Activated CD8-positive, alpha-beta memory T cell treated with anti-CD3 and anti-CD28 coated beads, Interleukin-2, amount 50 U/mL, for 24 hours (primary cell): Measurements from ENCODE around the gene REG4.
"Not testable (repeated sequence)": the region's sequence is repeated elsewhere in the genome, so short reads cannot be mapped to it uniquely, and the experiment has no call there.

Experiments
- DNase-seq: peaks from one replicate; pipeline ENCODE4 v3.0.0-alpha.2; 2020; ENCODE audit errors: extremely low read depth

Gene REG4

DNA sequence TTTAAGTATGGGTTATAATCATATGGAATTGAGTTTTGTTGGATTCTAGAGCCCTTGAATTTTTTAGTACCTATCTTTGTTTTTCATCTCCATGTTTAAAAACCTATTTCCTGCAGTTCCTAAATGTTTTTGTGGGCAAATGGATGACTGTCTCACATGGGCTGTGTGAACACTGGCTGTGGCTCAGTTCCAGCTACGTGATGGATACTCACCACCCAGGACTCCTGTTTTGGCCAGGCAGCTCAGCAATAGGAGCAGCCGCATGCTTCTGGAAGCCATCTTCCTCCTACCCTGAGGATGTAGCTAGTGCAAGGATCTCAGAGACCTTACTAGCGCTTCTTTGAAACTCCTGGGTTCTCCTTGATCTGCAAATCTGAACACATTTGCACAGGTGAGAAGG lies 2.8 kb downstream of the REG4 start:
- no peak for DNase-seq

DNA sequence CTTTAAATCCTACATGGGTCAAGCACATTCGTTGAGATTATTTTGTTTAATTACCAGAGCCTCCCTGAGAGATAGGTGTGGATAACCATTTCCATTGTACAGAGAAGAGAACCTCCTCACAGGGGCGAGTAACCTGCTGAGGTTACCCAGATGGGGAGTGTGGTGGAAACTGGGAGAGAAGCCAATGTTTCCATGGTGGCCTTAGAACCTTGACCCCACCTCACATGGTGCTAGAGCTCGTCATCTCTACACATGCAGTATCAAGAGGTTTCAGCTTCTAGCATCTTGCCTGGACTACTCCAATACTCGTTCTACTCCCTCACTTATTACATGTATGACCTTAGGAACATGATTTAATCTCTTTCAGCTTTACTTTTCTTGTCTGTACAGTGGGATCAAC lies 4.8 kb downstream of the REG4 start:
- no peak for DNase-seq

DNA sequence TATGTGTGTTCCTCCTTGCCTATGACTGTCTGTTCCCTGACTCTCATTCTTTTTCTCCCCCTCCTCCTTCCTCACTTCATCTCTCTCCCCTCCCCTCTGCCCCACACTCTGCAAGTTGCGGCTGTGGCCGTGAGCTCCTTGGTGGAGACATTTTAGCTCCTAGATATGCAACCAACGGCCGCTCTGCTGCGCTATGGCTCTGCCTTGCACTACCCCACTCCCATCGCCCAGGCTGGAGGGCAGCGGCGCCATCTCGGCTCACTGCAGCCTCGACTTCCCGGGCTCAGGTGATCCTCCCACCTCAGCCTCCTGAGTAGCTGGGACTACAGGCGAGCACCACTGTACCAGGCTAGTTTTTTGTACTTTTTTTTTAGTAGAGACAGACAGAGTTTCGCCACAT lies 5.5 kb downstream of the REG4 start:
- DNase-seq: no peak

DNA sequence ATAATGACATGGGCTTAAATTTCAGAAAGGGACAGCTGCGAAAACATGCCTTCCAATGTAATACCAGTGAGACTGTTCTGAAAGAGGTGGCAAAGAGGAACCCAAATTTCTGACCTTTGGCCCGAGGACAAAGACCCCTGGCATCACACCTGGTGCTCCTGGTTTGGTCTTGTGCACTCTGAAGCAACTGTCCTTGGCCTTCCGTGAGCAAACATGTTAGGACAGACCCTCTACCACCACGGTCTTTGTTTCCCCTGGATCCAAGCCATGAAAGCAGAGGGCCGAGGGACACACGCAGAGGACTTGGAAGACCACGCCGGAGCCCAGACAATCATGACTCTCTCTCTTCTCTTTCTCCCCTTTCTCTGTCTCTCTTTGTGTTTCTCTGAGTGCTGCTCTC lies 6.0 kb downstream of the REG4 start:
- no peak for DNase-seq

DNA sequence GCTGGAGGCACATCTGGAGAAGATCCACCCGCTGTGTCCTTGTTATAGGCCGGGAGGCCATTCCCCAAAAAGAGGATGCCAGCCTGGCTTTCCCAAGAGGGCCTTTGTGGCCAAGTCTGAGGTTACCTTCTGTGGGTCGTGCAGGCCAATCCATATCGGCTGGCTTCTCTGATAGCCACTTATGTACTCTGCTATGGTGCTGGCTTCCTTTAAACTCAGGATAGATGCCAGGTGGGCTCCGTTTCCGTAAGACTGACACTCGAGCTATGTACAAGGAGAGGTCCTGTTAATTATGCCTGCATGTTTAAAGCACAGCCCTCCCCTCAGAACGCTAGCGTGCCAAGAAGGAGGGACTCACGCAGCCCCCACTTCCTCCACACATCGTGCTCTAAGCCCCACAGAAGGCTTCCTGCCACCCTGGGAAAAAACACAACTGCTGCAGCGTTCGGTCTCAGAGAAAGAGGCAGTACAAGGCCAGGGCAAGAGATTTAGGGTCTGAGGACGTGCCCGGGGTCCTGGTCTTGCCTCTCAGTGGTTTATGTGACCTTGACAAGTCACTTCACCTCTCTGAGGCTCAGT lies 11.6 kb downstream of the REG4 start:
- DNase-seq: no peak

DNA sequence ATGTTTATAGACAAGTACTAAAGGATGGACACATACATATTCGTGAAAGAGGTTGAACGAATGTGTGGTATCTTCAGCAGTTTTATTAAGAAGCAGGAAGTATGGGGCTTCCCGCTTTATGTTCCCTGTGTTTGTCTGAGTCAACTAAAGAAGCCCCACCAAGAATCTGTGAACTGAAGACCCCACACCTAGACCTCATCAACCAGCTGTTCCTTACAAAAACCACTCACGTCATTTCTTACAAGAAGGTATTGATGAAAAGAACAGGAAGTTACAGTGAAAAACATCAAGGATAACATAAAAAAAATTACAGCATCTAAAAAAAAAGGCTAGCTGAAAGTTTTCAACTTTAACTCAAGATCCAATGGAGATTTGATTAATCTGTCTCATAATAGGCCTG lies 12.3 kb downstream of the REG4 start:
- DNase-seq: no peak

DNA sequence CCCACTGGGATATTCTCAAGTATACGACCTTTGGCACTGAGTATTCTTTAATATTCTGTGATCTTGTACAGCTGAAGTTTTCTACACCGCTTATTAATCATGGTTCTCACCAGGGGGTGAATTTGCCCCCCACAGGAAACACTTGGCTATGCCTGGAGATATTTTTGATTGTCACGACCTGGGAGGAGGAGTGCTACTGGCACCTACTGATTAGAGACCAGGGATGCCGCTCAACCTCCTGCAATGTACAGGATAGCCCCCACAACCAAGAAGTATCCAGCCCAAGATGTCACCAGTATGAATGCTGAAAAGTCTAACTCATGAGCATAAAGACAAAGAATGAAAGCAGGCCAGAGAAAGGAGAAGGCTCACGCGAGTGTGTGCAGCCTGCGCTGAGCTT lies 13.7 kb downstream of the REG4 start:
- no peak for DNase-seq

DNA sequence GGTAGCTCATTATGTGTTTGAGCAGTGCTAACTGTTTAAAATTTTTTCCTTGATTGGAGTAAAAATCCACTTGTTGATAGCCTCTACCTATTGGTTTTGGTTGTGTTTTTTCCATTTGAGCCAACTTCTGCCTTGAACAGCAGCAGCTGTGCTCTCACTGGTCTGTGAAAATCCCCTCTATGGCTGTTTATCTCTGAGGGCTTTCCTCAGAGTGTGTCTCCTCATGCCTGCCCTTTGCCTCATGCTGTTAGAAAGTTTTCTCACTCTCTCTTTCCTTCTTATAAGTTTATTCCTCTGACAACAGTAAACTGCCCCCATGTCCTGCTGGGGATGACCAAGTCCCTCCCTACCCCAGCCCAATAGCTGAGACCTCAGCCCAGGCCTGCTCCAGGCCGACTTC lies 14.1 kb downstream of the REG4 start:
- no peak for DNase-seq

DNA sequence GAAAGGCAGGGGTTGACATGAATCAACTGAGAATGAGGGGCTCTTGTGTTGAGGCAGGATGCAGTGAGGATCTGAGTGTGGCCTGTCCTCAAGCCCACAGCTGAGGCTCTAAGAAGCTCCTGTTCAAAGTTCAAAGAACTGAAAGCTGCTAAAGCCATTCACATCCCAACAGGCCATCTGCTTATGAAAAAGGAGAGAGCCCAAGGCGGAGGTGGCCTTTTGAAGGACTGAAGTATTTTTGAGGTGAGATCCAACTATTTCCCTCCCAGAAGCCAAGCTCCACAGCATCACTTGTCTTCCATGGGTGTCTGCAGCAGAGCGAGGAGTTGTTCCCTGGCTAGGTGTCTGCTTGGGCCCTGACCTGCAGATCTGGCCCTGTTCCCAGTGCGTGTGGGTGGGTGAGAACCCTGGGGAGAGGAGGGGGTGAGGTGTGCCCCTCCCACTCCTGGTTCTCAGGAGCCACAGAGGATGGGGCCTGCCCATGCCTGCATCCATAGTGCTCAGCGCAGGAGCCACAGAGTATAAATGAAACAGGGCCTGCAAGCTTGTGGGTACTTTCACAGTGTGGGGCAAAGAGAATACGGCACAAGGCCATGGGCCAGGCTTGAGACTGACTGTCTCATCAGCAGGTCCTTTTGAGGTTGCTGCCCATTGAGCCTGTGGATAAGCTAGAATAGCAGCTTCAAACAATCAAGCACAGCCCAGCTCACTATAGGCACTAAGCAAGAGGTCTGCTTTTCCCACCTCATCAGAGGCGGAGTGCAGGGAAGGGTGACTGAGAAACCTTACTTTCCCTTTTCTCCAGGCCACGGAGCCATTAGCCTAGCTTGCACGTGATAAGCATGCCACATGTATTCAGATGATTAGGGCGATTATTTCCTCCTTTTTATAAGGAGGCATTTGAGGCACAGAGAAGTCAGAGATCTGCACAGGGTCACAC lies 15.7 kb downstream of the REG4 start:
- no peak for DNase-seq

DNA sequence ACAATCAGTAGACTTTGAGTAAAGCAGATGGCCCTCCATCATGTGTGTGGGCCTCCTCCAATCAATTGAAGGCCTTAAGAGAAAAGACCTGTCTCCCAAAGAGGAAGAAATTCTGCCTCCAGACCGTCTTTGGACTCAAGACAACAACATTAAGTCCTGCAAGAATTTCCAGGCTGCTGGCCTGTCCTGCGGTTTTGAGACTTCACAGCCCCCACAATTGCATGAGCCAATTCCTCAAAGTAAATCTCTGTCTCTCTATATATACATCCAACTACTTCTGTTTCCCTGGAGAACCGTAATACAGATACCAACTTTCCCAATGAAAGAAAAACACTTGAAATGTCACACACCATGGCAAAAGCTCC lies 16.4 kb downstream of the REG4 start:
- DNase-seq: no peak

DNA sequence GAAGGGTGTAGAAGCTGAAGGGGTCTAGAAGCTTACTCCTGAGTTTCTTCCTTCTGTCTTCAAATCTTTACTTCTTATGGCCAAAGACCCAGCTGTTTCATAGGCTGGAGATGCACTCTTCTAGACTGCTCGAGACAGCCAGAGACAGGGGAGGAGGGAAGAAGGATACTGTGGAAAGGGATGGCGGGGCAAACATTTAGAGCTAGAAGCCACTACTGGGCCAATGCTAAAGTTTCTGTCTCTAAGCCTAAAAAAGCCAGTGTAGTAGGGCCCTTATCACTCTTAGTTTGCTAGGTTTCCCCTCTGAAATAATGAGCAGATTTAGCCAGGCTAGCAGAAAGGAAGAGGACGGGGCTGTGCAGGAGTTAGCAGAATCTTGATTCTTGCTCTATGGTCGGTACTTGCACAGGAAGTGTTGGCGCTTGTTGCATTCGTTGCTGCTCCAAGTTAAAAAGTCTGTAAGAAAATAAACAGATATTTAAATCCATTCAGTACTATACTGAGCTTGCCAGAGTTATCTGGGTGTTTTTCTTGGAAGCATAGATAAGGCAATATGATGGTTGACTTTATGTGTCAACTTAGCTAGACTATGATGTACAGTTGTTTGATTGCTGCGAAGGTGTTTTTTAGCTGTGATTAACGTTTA lies 16.9 kb downstream of the REG4 start:
- DNase-seq: no peak

DNA sequence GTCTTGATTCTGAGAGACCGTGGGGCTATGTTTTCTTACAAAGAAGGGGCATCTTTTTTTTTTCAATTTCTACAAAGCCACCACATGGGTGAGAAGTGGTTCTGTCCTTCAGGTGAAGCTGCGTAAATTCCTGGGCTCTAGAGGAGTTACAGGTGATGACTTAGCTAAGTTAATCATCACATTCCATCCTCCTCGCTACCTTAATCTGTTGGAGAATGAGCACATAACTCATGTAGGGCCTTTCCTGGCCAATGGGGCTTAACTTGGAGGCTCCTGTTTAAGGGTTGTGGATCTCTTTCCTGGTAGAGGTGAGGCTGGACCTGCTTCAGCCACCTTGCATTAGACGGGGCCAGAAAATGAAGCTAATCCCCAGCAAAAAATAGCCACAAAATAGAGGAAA lies 19.9 kb downstream of the REG4 start:
- no peak for DNase-seq

DNA sequence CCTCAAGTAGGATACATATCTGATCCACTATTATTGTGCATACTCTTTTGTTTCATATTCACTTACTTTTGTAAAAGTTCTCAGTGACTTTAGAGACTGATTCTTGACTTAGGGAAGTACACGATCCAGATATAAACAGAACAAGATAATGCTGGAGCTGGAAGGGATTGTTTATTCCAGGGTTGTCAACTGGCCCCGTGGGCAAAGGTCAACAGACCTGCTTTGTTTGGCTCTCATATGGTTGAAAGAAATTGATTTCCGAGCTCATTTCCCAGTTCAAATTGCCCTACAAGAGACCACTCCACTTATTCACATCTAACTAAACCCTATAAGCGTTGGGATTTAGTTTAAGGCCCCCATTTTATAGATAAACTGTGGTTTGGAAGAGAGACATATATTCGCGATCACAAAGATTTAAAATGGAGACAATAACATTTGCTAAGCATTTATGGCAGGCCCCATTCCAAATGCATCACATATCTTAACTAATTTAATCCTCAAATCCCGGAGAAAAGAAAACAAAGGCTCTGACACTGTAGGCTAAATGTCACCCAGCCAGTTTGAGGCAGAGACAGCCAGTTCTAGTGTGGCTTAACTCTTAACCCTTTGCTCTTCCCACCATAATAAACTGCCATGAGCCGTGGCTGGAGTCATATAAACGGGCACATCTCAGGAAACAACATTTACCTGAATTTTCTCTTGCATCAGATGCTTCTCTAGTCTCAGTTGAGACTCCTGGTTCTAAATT lies 20.6 kb downstream of the REG4 start:
- no peak for DNase-seq

DNA sequence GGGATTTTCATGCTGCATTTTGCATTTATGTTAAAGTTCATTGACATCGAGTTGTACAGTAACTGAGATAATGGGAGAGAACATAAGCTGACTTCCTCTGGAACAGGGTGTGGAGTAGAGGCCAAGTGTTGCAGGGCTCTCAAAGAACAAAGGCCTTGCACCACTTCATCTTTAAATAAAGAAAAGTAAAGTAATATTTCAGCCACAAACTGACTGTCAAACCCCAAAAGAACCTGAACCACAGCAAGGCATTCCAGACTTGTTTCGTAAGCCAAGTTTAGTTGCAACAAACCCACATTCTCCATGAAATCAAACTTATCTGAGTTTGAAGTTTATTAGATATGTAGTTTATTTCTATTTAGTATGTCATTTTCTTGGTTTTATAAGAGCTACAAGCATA lies 23.5 kb downstream of the REG4 start:
- DNase-seq: no peak

DNA sequence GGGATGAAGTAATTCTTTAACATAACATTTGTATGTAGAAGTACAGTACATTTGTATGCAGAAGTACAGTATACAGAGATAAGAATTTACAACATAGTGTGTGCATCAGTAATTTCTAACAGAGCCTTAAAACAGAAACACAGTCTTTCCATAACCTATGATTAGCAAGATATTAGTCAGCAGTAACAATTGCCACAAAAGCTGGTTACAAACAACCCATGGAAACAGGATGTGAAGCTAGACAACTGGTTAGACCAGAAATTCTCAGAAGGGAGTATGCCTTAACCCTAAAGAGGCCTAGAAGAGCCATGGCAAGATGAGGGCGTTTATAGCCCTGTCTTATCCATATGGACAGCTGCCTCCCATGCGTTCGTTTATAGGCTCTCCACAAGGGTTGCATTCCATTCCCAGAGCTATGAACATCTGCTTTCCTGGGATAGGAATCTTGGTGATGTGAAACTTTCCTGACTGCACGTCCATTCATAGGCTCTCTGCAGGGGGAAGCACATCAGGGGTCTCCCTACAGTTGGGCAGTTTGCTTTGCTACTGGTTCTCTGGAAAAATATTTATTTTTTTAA lies 24.7 kb downstream of the REG4 start:
- DNase-seq: not testable (repeated sequence)

DNA sequence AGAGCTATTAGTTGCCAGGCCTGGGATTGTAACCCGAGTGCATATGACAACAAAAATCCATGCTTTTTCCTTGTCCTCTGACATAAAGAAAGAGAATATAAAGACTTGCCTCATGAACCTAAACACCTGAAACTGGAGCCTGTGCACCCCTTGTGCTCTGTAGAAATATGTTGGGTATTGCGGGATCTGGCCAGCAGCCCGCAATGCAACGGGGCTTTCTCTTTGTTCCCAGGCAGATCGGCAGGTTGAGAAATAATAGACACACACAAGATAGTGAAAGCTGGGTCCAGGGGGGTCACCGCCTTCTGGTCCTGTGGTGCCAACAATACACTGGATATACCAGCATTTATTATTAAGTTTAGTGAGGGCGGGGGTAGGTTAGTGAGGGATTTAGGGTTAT lies 25.2 kb downstream of the REG4 start:
- not testable (repeated sequence) for DNase-seq

DNA sequence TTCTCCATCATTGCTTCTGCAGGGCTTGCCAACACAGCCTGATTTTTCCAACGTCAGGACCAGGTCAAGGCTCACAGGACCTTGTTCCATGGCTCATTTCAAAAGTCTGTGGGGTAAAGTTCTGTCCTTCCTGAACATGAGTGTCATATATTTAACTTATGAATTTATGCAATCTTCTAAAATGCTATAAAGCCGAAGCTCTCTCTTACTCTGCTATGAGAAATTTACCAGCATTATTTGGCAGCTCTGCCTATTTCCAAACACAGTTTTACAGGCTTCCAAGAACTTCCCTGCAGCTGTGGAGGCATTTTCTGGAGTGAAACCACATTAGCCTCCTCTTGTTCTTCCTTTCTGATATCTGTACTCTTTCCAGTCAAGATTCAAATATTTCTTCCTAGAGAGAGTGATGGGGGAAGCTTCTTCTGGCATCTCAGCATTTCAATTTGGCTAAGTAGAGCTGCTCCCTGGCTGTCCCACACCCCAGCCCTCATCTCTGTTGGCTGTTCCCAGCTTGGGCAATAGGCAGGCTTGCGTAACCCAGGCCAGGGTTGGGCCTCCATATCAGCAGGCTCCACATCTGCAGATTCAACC lies 27.0 kb downstream of the REG4 start:
- no peak for DNase-seq

DNA sequence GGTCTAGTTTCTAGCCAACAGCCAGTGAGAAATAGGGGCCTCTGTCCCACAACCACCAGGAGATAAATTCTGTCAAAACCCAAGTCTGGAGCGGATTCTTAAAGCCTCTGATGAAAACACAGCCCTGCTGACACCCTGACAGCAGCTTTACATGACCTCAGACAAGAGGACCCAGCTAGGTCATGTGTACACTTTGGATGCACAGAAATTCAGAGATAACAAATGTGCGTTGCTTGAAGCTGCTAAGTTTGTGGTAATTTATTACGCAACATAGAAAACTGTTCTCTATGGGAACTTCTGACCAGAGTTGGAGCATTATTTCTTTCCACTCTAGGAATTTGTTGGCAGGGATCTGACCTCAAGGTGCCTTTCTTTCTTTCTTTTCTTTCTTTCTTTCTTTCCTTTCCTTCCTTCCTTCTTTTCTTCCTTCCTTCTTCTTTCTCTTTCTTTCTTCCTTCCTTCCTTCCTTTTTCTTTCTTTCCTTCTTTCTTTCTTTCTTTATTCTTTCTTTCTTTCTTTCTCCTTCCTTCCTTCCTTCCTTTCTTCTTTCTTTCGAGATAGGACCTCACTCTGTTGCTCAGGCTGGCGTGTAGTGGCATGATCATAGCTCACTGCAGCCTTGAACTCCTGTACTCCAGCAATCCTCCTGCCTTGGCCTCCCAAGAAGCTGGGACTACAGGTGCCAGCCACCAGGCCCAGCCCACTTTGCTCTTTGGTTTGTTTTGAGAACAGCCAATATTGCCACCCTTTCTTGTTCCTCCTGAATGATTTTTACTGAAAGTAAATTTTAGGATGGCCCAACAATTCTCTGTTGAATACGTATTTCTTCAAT lies 27.7 kb downstream of the REG4 start:
- DNase-seq: no peak

DNA sequence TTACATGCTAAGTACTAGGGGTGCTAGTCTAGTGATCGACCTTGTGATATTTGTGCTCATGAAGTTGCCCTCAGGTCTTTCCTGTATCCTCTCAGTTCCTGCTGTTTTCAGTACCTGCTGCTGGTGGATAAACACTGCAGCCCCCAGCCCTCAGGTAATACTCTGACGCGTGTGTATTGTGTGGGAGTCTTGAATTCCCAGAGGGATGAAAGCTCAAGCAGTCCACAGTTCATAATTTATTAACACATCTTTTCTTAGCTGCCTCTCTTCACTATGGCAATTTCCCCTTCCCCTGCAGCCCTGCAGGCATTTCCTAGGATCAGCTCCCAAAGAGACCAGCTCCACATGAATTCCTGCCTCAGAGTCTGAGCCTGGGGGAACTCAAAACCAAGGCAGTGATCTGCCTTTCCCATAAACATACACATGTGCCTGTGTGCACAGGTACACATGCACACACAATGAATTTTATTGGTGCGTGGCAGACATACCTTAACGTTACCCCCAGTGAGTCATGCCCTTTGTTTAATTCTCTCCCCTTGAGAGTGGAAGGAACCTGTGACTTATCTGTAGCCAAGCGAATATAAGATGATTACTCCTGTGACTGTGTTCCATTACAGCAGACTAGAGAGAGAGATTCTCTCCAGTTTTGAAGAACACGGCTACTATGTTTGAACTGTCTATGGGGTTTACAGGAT lies 28.5 kb downstream of the REG4 start:
- no peak for DNase-seq
